Measurements from ENCODE around the gene GPRASP2. TPM values are rescaled to one million over a fixed set of nuclear protein-coding genes. Genes with fewer than 3 reads are reported as not detected.
"Not testable (repeated sequence)": the region's sequence is repeated elsewhere in the genome, so short reads cannot be mapped to it uniquely, and the experiment has no call there.

The GPRASP2 gene
- polyA plus RNA-seq (2011; rRNA removed) (5.8 and 8.7 TPM in 2 replicates), polyA minus RNA-seq (2011; rRNA and poly(A)+ RNA removed) (5.7 and 7.3 TPM in 2 replicates)

DNA sequence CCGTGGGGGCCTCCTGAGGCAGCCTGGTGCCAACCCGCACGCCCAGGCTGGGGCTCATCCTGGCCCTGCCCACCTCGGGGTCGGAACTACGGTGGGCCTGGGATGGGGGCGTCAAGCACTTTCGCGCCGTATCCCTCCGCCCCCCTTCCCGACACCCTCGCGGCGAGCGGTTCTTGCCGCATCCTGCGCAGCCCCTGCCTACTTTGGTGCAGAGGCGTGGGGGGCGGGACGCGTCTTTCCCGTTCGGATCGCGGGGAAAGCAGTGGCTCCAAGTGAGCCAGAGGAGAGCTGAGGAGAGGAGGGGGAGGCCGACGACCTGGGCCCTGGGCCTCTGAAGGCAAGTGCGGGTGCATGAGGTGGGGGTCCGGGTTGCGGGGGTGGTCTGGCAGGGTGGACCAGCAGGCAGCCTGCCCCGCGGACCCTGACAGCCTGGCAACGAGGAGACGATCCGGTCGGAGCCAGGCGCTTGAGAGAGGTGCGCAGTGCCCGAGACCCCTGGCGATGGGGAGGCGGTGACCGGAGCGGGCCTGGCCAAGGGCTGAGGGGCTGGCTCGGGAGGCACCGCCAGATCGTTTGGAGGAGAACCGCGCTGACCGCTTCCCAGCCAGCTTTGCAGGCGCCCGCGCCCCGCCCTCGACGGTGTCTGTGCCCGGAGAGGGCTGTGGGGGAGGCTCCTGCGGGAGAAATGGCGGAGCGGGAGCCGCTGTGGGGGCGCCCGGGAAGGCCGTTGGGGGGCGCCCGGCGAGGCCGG lies at the start of gene GPRASP2:
Gene GPRASP2 (plus strand): TSS at position 233 of the 751 bp plus-strand sequence. CDS start 2,422 bp downstream, outside the sequence.
- Histone ChIP-seq H3K4me3 (ENCODE audit: low read depth, low read length) (peak within 1 kb of the TSS; percentile 69), H3K36me3 (ENCODE audit: control insufficient read depth, insufficient read depth, low read length) (no peaks in the 10 kb centered on the region), H3K27me3 (ENCODE audit: control insufficient read depth, insufficient read depth, low read length) (no peaks in the 10 kb centered on the region)
- ChIA-PET POLR2A (no interaction called here), CTCF (no interaction called here)
- no peak for DNase-seq (ENCODE audit: low read depth)
- TF ChIP-seq, protein P1, sequence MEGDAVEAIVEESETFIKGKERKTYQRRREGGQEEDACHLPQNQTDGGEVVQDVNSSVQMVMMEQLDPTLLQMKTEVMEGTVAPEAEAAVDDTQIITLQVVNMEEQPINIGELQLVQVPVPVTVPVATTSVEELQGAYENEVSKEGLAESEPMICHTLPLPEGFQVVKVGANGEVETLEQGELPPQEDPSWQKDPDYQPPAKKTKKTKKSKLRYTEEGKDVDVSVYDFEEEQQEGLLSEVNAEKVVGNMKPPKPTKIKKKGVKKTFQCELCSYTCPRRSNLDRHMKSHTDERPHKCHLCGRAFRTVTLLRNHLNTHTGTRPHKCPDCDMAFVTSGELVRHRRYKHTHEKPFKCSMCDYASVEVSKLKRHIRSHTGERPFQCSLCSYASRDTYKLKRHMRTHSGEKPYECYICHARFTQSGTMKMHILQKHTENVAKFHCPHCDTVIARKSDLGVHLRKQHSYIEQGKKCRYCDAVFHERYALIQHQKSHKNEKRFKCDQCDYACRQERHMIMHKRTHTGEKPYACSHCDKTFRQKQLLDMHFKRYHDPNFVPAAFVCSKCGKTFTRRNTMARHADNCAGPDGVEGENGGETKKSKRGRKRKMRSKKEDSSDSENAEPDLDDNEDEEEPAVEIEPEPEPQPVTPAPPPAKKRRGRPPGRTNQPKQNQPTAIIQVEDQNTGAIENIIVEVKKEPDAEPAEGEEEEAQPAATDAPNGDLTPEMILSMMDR (IDR thresholded peaks at IDR 0.05; ENCODE audit: insufficient read depth, low read depth, low read length): no peak

DNA sequence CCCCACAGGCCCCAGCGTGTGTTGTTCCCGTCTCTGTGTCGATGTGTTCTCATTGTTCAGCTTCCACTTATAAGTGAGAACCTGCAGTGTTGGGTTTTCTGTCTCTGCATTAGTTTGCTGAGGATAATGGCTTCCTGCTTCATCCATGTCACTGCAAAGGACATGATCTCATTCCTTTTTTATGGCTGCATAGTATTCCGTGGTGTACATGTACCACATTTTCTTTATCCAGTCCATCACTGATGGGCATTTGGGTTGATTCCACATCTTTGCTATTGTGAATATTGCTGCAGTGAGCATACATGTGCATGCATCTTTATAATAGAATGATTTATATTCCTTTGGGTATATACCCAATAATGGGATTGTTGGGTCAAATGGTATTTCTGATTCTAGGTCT lies 48.4 kb upstream of the GPRASP2 start:
- POLR2A ChIA-PET; DNase-seq (ENCODE audit: low read depth); H3K4me3 ChIP-seq (ENCODE audit: low read depth, low read length); H3K27me3 ChIP-seq (ENCODE audit: control insufficient read depth, insufficient read depth, low read length); H3K36me3 ChIP-seq (ENCODE audit: control insufficient read depth, insufficient read depth, low read length); CTCF ChIA-PET: not testable (repeated sequence)

DNA sequence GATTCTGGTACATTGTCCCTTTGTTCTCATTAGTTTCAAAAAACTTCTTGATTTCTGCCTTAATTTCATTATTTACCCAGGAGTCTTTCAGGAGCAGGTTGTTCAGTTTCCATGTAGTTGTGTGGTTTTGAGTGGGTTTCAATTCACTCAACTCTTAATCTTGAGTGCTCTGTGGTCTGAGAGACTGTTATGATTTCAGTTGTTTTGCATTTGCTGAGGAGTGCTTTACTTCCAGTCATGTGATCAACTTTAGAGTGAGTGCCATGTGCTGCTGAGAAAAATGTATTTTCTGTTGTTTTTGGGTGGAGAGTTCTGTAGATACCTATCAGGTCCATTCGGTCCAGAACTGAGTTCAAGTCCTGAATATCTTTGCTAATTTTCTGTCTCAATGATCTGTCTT lies 45.2 kb upstream of the GPRASP2 start:
- H3K4me3 ChIP-seq (ENCODE audit: low read depth, low read length); H3K27me3 ChIP-seq (ENCODE audit: control insufficient read depth, insufficient read depth, low read length); POLR2A ChIA-PET; CTCF ChIA-PET; H3K36me3 ChIP-seq (ENCODE audit: control insufficient read depth, insufficient read depth, low read length); DNase-seq (ENCODE audit: low read depth): not testable (repeated sequence)

DNA sequence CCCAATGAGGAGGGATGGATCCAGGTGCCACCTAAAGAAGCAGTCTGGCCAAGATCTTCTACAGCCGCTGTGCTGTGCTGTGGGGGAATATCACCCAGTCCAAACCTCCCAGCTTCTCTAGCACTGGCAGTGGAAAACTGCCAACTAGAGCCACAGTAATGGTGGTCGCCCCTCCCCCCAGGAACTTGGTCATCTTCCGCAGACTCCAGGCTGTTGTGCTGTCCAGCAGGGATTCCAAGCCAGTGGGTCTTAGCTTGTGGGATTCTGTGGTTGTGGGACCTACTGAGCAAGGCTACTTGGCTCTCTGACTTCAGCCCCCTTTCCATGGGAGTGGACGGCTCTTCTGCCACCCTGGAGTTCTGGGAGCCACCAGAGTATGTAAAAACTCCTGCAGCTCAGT lies 42.7 kb upstream of the GPRASP2 start:
- ChIA-PET POLR2A (no interaction called here), CTCF (no interaction called here)
- no peak for DNase-seq (ENCODE audit: low read depth)
- no peak overlapping the region for H3K4me3 ChIP-seq (ENCODE audit: low read depth, low read length)
- no peaks in the 10 kb centered on the region for H3K27me3 ChIP-seq (ENCODE audit: control insufficient read depth, insufficient read depth, low read length)
- TF ChIP-seq, protein P1 (IDR thresholded peaks at IDR 0.05; ENCODE audit: insufficient read depth, low read depth, low read length): no peak
- H3K36me3 ChIP-seq (ENCODE audit: control insufficient read depth, insufficient read depth, low read length): no peaks in the 10 kb centered on the region

DNA sequence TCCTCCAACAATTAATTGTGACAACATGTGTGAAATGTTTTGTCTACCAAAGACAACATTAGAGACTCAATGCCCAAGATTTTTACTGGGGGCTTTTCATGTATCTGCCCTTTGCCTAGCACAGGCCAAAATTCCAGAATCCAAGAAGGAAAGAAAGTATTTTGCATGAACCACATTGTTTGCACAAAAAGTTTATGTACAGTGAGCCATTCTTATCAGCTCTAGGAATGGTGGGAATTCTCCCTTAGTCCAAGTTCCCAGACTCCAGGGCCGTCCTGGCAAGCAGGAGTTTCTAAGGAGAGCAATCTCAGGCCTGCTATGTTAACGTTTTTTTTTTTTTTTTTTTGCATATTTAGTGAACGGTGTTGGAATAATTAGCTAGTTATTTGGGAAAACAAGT lies 39.4 kb upstream of the GPRASP2 start:
- H3K4me3 ChIP-seq (ENCODE audit: low read depth, low read length): no peak overlapping the region
- DNase-seq (ENCODE audit: low read depth): no peak
- H3K36me3 ChIP-seq (ENCODE audit: control insufficient read depth, insufficient read depth, low read length): no peaks in the 10 kb centered on the region
- TF ChIP-seq, protein P1 (IDR thresholded peaks at IDR 0.05; ENCODE audit: insufficient read depth, low read depth, low read length): no peak
- ChIA-PET POLR2A (no interaction called here), CTCF (no interaction called here)
- H3K27me3 ChIP-seq (ENCODE audit: control insufficient read depth, insufficient read depth, low read length): no peaks in the 10 kb centered on the region

DNA sequence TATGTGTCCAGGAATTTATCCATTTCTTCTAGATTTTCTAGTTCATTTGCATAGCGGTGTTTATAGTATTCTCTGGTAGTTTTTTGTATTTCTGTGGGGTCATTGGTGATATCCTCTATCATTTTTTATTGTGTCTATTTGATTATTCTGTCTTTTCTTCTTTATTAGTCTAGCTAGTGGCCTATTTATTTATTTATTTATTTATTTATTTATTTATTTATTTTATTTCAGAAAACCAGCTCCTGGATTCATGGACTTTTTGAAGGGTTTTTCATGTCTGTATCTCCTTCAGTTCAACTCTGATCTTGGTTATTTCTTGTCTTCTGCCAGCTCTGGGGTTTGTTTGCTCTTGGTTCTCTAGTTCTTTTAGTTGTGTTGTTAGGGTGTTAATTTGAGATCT lies 34.8 kb upstream of the GPRASP2 start:
- H3K4me3 ChIP-seq (ENCODE audit: low read depth, low read length); CTCF ChIA-PET; H3K27me3 ChIP-seq (ENCODE audit: control insufficient read depth, insufficient read depth, low read length); POLR2A ChIA-PET; DNase-seq (ENCODE audit: low read depth); H3K36me3 ChIP-seq (ENCODE audit: control insufficient read depth, insufficient read depth, low read length): not testable (repeated sequence)

All from BJ (cell line).